Mesothelial cell of epicardium (in vitro differentiated cells): Measurements from ENCODE around the gene TMEM140. TPM values are rescaled to one million over a fixed set of nuclear protein-coding genes. Genes with fewer than 3 reads are reported as not detected.

Source experiments
- DNase-seq, 2 experiments: peaks; one replicate each; pipeline ENCODE4 v3.0.0; 2021; ENCODE audit warnings: low spot score in 2 of 2; ENCODE audit not compliant: unreplicated experiment in 2 of 2
- H3K27ac Mint-ChIP-seq: 2 replicates; pipeline ENCODE4 v1.8.0; 2021; ENCODE audit warnings: mixed read lengths
- H3K27me3 Mint-ChIP-seq: 2 replicates; pipeline ENCODE4 v1.8.0; 2021; ENCODE audit warnings: low read depth, mixed read lengths
- H3K36me3 Mint-ChIP-seq: 2 replicates; pipeline ENCODE4 v1.8.0; 2021; ENCODE audit warnings: mixed read lengths
- H3K4me1 Mint-ChIP-seq: 2 replicates; pipeline ENCODE4 v1.8.0; 2021; ENCODE audit warnings: mixed read lengths
- H3K4me3 Mint-ChIP-seq: 2 replicates; pipeline ENCODE4 v1.8.0; 2021; ENCODE audit warnings: mild to moderate bottlenecking, moderate library complexity, mixed read lengths
- H3K9me3 Mint-ChIP-seq: 2 replicates; pipeline ENCODE4 v1.8.0; 2021; ENCODE audit warnings: mixed read lengths
- total RNA-seq: library from RNA; stranded (reverse); gene quantifications from 3 replicates; pipeline ENCODE4 v1.2.1, GENCODE V29; 2021
- TF ChIP-seq, protein P1 (sequence below): fragments of 200-600 bp; sonication (generic); IDR thresholded peaks from one replicate; pipeline ENCODE4 v1.5.0; 2021; ENCODE audit warnings: antibody characterized with exemption; ENCODE audit not compliant: unreplicated experiment

Gene TMEM140
- 0.14 to 0.40 TPM in 2 of 3 replicates, not detected in the other for total RNA-seq

GRCh38 chr7:135147899-135148721 lies at the start of gene TMEM140:
Gene TMEM140 (plus strand): TSS chr7:135148072. CDS start chr7:135164442, 16,370 bp downstream.
- TF ChIP-seq, protein P1, sequence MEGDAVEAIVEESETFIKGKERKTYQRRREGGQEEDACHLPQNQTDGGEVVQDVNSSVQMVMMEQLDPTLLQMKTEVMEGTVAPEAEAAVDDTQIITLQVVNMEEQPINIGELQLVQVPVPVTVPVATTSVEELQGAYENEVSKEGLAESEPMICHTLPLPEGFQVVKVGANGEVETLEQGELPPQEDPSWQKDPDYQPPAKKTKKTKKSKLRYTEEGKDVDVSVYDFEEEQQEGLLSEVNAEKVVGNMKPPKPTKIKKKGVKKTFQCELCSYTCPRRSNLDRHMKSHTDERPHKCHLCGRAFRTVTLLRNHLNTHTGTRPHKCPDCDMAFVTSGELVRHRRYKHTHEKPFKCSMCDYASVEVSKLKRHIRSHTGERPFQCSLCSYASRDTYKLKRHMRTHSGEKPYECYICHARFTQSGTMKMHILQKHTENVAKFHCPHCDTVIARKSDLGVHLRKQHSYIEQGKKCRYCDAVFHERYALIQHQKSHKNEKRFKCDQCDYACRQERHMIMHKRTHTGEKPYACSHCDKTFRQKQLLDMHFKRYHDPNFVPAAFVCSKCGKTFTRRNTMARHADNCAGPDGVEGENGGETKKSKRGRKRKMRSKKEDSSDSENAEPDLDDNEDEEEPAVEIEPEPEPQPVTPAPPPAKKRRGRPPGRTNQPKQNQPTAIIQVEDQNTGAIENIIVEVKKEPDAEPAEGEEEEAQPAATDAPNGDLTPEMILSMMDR, result no peak
- H3K4me3 Mint-ChIP-seq, result no peak within 1 kb of the TSS
- H3K4me1 Mint-ChIP-seq, result peaks cover 3% of the 10 kb centered on the region
- DNase-seq, result no peak
- no peak within 1 kb of the TSS for H3K27ac Mint-ChIP-seq
- peaks cover 4% of the 10 kb centered on the region for H3K9me3 Mint-ChIP-seq
- no peaks in the 10 kb centered on the region for H3K36me3 Mint-ChIP-seq
- no peaks in the 10 kb centered on the region for H3K27me3 Mint-ChIP-seq

DNA sequence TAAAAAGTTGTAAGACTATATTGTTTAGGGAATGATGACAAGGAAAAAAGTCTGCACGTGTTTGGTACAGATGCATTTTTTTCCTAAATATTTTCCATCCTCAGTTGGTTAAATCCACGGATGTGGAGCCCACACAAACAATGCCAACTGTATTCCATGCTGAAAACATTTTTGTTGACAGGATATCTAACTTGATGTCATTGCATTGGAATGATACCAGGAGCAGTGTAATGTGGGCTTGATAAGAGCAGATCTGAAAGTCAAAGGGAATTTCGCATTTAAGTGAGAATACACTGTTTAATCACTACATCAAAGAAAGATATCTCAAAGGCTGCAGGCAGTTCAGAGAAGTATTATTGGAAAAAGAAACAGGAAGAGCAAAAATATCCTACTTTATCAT lies 49.5 kb upstream of the TMEM140 start:
- H3K36me3 Mint-ChIP-seq, result no peaks in the 10 kb centered on the region
- no peak overlapping the region for H3K27ac Mint-ChIP-seq
- DNase-seq, result no peak
- peaks cover 4% of the 10 kb centered on the region for H3K9me3 Mint-ChIP-seq
- TF ChIP-seq, protein P1, result no peak
- no peak overlapping the region for H3K4me3 Mint-ChIP-seq
- peaks cover 13% of the 10 kb centered on the region for H3K4me1 Mint-ChIP-seq
- no peaks in the 10 kb centered on the region for H3K27me3 Mint-ChIP-seq

- TF ChIP-seq, protein P1, result no peak
- H3K27me3 Mint-ChIP-seq, result no peaks in the 10 kb centered on the region
- no peaks in the 10 kb centered on the region for H3K36me3 Mint-ChIP-seq
- H3K4me3 Mint-ChIP-seq, result no peak overlapping the region
- DNase-seq, result no peak
- peaks cover 5% of the 10 kb centered on the region for H3K4me1 Mint-ChIP-seq
- H3K27ac Mint-ChIP-seq, result no peak overlapping the region
- H3K9me3 Mint-ChIP-seq, result peaks cover 12% of the 10 kb centered on the region
Observed at GRCh38 chr7:135100856-135101255, 47.0 kb upstream of the TMEM140 start.

GRCh38 chr7:135102372-135102771 lies 45.5 kb upstream of the TMEM140 start:
- H3K9me3 Mint-ChIP-seq, result peaks cover 19% of the 10 kb centered on the region
- no peak for DNase-seq
- TF ChIP-seq, protein P1, result no peak
- H3K36me3 Mint-ChIP-seq, result no peaks in the 10 kb centered on the region
- peaks cover 5% of the 10 kb centered on the region for H3K4me1 Mint-ChIP-seq
- no peak overlapping the region for H3K4me3 Mint-ChIP-seq
- H3K27ac Mint-ChIP-seq, result no peak overlapping the region
- H3K27me3 Mint-ChIP-seq, result peaks cover 1% of the 10 kb centered on the region

DNA sequence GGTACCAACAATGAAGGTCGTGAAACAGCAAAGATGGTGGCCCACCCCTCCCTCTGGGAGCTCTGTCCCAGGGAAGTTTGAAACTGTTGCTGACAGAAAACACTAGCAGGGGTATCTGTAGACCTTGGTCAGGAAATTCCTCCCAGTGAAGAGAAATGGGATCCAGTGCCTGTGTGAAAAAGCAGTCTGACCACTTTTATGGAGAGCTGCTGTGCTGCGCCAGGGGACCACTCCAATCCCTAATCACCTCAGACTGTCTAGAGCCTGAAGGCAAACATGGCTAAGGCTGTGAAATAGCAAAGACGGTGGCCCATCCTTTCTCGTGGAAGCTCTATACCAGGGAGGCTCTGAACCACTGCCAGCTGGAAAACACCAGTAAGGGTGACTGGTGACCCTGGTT lies 38.3 kb upstream of the TMEM140 start:
- Mint-ChIP-seq H3K36me3 (no peaks in the 10 kb centered on the region), H3K4me3 (no peak overlapping the region), H3K4me1 (no peaks in the 10 kb centered on the region), H3K27me3 (peaks cover 2% of the 10 kb centered on the region), H3K27ac (no peak overlapping the region), H3K9me3 (peaks cover 28% of the 10 kb centered on the region)
- TF ChIP-seq, protein P1, result no peak
- no peak for DNase-seq
